ENCODE results near the gene TRIM26.
A peak's percentile ranks its signal among the peaks of the same experiment; 100 is the strongest.

Gene TRIM26

GRCh38 chr6:30216096-30216495 lies 2.9 kb upstream of the TRIM26 start:
- DNase-seq (ENCODE audit: insufficient read length, low spot score) (no peak), FAIRE-seq (no peak)
- no peak for TF ChIP-seq CTCF (IDR thresholded peaks at IDR 0.05; ENCODE audit: insufficient read depth, missing control alignments)

GRCh38 chr6:30214657-30214982 lies 1.4 kb upstream of the TRIM26 start:
- no peak for DNase-seq (ENCODE audit: insufficient read length, low spot score)
- FAIRE-seq, result no peak
- TF ChIP-seq CTCF (IDR thresholded peaks at IDR 0.05; ENCODE audit: insufficient read depth, missing control alignments), result no peak

- no peak for TF ChIP-seq CTCF (IDR thresholded peaks at IDR 0.05; ENCODE audit: insufficient read depth, missing control alignments)
- DNase-seq (ENCODE audit: insufficient read length, low spot score), result peak; percentile 34
- no peak for FAIRE-seq
Observed at GRCh38 chr6:30213957-30214656, 901 bp upstream of the TRIM26 start.

- DNase-seq (ENCODE audit: insufficient read length, low spot score), result no peak
- no peak for TF ChIP-seq CTCF (IDR thresholded peaks at IDR 0.05; ENCODE audit: insufficient read depth, missing control alignments)
- FAIRE-seq, result no peak
Observed at GRCh38 chr6:30213667-30213956, 406 bp upstream of the TRIM26 start.

DNA sequence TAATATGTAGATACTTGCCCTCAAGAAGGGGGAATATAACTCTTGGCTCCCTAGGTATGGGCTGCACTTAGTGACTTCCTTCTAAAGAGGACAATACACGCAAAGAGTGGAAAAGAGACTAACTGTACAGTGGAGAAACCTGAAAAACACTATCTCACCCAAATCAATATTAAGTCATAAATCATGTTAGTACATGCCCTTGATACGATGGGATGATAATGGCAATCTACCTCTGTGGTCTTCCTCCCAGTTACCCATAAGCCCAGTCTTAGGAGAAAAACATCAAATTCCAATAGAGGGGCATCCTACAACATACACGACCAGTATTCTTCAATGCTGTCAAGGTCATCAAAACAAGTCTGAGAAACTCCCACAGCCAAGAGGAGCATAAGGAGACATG lies 1.3 kb downstream of the TRIM26 start:
- no peak for TF ChIP-seq CTCF (IDR thresholded peaks at IDR 0.05; ENCODE audit: insufficient read depth, missing control alignments)
- DNase-seq (ENCODE audit: insufficient read length, low spot score) (no peak), FAIRE-seq (no peak)

GRCh38 chr6:30211306-30211705 lies 1.9 kb downstream of the TRIM26 start:
- FAIRE-seq, result no peak
- no peak for TF ChIP-seq CTCF (IDR thresholded peaks at IDR 0.05; ENCODE audit: insufficient read depth, missing control alignments)
- no peak for DNase-seq (ENCODE audit: insufficient read length, low spot score)

DNA sequence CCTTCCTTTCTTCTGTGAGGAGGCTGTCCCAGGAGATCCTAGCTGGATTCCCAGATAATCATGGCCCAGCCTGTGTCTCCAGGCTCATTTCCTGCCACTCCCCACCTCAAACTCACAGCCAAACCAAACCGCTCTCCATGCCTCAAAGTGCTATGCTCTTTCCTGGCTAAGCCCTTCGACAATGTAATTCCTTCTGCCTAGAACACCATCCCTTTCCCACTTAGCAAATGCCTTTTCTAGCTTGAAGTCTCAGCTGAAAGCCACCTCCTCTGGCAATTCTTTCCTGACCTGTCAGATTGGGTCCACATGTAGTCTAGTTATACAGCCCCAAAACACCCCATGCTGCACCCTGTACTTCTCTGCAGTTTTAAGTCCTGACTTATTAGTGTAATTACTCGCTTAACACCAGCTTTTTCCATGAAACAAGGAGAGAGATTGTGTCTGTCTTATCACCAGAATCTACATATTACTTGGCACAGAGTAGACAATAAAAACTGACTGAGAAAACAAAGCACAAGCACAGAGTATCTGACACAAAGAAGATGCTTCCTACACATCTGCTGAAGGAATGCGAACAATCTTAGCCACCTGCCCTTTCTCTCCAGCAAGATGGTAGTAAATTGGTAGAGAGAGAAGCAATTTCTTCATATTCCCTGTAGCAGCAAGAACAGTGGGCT lies 5.4 kb downstream of the TRIM26 start:
- no peak for DNase-seq (ENCODE audit: insufficient read length, low spot score)
- FAIRE-seq, result no peak
- TF ChIP-seq CTCF (IDR thresholded peaks at IDR 0.05; ENCODE audit: insufficient read depth, missing control alignments), result no peak
